ENCODE results near the gene KRTAP19-7. TPM values are rescaled to one million over a fixed set of nuclear protein-coding genes. Genes with fewer than 3 reads are reported as not detected.

The KRTAP19-7 gene
- polyA plus RNA-seq, 1 donor (not counting 4 experiments of a cell fraction or from before 2014, with no cell fraction given): not detected

DNA sequence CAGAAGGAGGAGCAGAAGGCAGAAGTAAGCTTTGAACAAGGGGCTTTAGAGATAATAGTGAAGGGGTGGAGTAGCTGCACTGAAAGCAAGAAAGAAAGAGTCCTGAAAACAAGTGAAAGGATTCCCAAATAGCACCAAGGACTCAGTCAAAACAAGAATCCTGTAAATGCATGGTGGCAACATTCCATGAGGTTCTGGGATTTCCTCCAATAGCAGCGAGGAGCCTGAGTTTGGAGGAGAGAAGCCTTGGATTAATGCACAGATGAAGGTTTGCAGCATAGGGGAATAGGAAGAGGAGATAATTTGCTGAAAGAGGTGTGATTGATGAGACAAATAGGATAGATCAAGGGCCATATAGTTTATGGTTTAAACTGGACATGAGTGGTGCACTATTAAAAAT lies 18.2 kb upstream of the KRTAP19-7 start:
- Histone ChIP-seq H3K9ac (ENCODE audit: control insufficient read depth, extremely low read depth, insufficient read depth, low read length) (no peak overlapping the region), H3K27me3 (ENCODE audit: control insufficient read depth, extremely low read depth, insufficient read depth, low read length) (no peaks in the 10 kb centered on the region), H3K4me2 (ENCODE audit: control insufficient read depth, extremely low read depth, insufficient read depth, low read depth, low read length) (no peak overlapping the region), H3K36me3 (ENCODE audit: control insufficient read depth in 2 of 2, extremely low read depth in 1 of 2, insufficient read depth in 2 of 2, low read length in 2 of 2) (no peaks in the 10 kb centered on the region), H3K4me1 (ENCODE audit: control insufficient read depth, extremely low read depth, insufficient read depth, low read length) (no peaks in the 10 kb centered on the region), H4K20me1 (ENCODE audit: control insufficient read depth, extremely low read depth, insufficient read depth, low read length) (no peaks in the 10 kb centered on the region), H3K9me1 (ENCODE audit: control insufficient read depth, extremely low read depth, insufficient read depth, low read length) (no peaks in the 10 kb centered on the region), H2AFZ (ENCODE audit: control insufficient read depth, low read length) (no peak overlapping the region), H3K79me2 (ENCODE audit: control insufficient read depth, insufficient read depth, low read length) (no peaks in the 10 kb centered on the region), H3K4me3 (ENCODE audit: control insufficient read depth in 2 of 3, extremely low read depth in 1 of 3, insufficient read depth in 2 of 3, low read depth in 1 of 3, low read length in 3 of 3) (no peak overlapping the region), H3K27ac (ENCODE audit: control insufficient read depth, insufficient read depth, low read length) (no peak overlapping the region), H3K9me3 (ENCODE audit: control insufficient read depth, low read depth, low read length) (no peaks in the 10 kb centered on the region)
- TF ChIP-seq, protein P1, sequence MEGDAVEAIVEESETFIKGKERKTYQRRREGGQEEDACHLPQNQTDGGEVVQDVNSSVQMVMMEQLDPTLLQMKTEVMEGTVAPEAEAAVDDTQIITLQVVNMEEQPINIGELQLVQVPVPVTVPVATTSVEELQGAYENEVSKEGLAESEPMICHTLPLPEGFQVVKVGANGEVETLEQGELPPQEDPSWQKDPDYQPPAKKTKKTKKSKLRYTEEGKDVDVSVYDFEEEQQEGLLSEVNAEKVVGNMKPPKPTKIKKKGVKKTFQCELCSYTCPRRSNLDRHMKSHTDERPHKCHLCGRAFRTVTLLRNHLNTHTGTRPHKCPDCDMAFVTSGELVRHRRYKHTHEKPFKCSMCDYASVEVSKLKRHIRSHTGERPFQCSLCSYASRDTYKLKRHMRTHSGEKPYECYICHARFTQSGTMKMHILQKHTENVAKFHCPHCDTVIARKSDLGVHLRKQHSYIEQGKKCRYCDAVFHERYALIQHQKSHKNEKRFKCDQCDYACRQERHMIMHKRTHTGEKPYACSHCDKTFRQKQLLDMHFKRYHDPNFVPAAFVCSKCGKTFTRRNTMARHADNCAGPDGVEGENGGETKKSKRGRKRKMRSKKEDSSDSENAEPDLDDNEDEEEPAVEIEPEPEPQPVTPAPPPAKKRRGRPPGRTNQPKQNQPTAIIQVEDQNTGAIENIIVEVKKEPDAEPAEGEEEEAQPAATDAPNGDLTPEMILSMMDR (optimal IDR thresholded peaks at IDR 0.05 in 1 of 3, IDR thresholded peaks at IDR 0.05 in 1 of 3, conservative IDR thresholded peaks at IDR 0.05 in 1 of 3; ENCODE audit: extremely low read depth in 1 of 3, insufficient read depth in 2 of 3, low read length in 3 of 3): no peak
- no peak for TF ChIP-seq EZH2 (IDR thresholded peaks at IDR 0.05; ENCODE audit: low read length)
- DNase-seq (ENCODE audit: low read depth, low spot score): no peak
- no peak for FAIRE-seq
- dilution Hi-C loops (cut with MboI; ENCODE audit: extremely low pct_ligation_motif_present, low sequenced_read_pairs): no loop called here

DNA sequence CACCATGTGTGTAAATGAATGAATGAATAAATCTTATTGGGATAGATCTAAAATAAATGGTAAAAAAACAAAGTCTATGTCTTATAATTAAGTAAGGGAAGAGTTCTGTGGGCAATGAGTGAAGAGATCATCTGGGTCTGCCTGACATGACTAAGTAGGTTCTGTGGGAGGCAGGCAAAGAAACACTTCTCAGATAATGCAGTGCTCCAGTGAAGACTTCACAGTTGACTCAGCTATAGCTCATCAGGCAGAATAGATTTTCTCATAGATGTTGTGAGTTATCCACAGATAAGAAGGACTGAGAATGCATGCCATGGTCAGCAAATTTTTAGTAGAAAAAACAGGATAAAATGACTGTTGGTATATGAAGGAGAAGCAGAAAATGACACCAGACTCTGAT lies 16.7 kb upstream of the KRTAP19-7 start:
- H3K9me1 ChIP-seq (ENCODE audit: control insufficient read depth, extremely low read depth, insufficient read depth, low read length): no peaks in the 10 kb centered on the region
- H3K4me2 ChIP-seq (ENCODE audit: control insufficient read depth, extremely low read depth, insufficient read depth, low read depth, low read length): no peak overlapping the region
- H3K27ac ChIP-seq (ENCODE audit: control insufficient read depth, insufficient read depth, low read length): no peak overlapping the region

More for the DNA sequence above, 16.7 kb upstream of the KRTAP19-7 start:
- no peaks in the 10 kb centered on the region for H3K9me3 ChIP-seq (ENCODE audit: control insufficient read depth, low read depth, low read length)
- TF ChIP-seq, protein P1 (optimal IDR thresholded peaks at IDR 0.05 in 1 of 3, IDR thresholded peaks at IDR 0.05 in 1 of 3, conservative IDR thresholded peaks at IDR 0.05 in 1 of 3; ENCODE audit: extremely low read depth in 1 of 3, insufficient read depth in 2 of 3, low read length in 3 of 3): no peak
- TF ChIP-seq EZH2 (IDR thresholded peaks at IDR 0.05; ENCODE audit: low read length): no peak
- dilution Hi-C loops (cut with MboI; ENCODE audit: extremely low pct_ligation_motif_present, low sequenced_read_pairs): no loop called here
- FAIRE-seq: no peak
- H3K9ac ChIP-seq (ENCODE audit: control insufficient read depth, extremely low read depth, insufficient read depth, low read length): no peak overlapping the region
- DNase-seq (ENCODE audit: low read depth, low spot score): no peak
- H3K4me1 ChIP-seq (ENCODE audit: control insufficient read depth, extremely low read depth, insufficient read depth, low read length): no peaks in the 10 kb centered on the region
- H2AFZ ChIP-seq (ENCODE audit: control insufficient read depth, low read length): no peak overlapping the region
- H3K79me2 ChIP-seq (ENCODE audit: control insufficient read depth, insufficient read depth, low read length): no peaks in the 10 kb centered on the region
- H3K4me3 ChIP-seq (ENCODE audit: control insufficient read depth in 2 of 3, extremely low read depth in 1 of 3, insufficient read depth in 2 of 3, low read depth in 1 of 3, low read length in 3 of 3): no peak overlapping the region
- no peaks in the 10 kb centered on the region for H3K36me3 ChIP-seq (ENCODE audit: control insufficient read depth in 2 of 2, extremely low read depth in 1 of 2, insufficient read depth in 2 of 2, low read length in 2 of 2)
- no peaks in the 10 kb centered on the region for H4K20me1 ChIP-seq (ENCODE audit: control insufficient read depth, extremely low read depth, insufficient read depth, low read length)
- H3K27me3 ChIP-seq (ENCODE audit: control insufficient read depth, extremely low read depth, insufficient read depth, low read length): no peaks in the 10 kb centered on the region

Data from keratinocyte (primary cell).